Uterus (tissue), 2 donors: ENCODE data around the gene VPS26B.
"Not testable (repeated sequence)": the region's sequence is repeated elsewhere in the genome, so short reads cannot be mapped to it uniquely, and the experiment has no call there.

ENCODE experiments used
- CTCF ChIP-seq, 4 experiments: fragments of 200-600 bp in 2 of 4; fragments of 450-650 bp in 2 of 4; sonication (generic) in 2 of 4; IDR thresholded peaks; one replicate each; pipeline ENCODE4 v1.5.1; 2016 to 2019; ENCODE audit warnings: antibody characterized with exemption in 4 of 4, mild to moderate bottlenecking in 2 of 4, moderate library complexity in 1 of 4
- POLR2A ChIP-seq, 2 donors: fragments of 450-650 bp; IDR thresholded peaks; one replicate each; pipeline ENCODE4 v1.6.1; 2016; ENCODE audit warnings: antibody characterized with exemption in 2 of 2, mild to moderate bottlenecking in 1 of 2, moderate library complexity in 1 of 2

GRCh38 chr11:134281635-134282034 is 57.2 kb downstream of the VPS26B start:
- TF ChIP-seq CTCF, POLR2A (IDR thresholded peaks at IDR 0.05): not testable (repeated sequence)
